GM19240 (cell line): ENCODE data around the gene RALGDS.
A peak's percentile ranks its signal among the peaks of the same experiment; 100 is the strongest.

Experiments
- DNase-seq: peaks from one replicate; pipeline ENCODE4 v3.0.0; 2011; ENCODE audit warnings: low spot score; ENCODE audit not compliant: insufficient read length

Gene RALGDS

GRCh38 chr9:133151601-133152525 is 30.8 kb upstream of the RALGDS start:
- DNase-seq: no peak

- no peak for DNase-seq
These were observed 30.0 kb upstream of the RALGDS start for GRCh38 chr9:133151041-133151440.

DNA sequence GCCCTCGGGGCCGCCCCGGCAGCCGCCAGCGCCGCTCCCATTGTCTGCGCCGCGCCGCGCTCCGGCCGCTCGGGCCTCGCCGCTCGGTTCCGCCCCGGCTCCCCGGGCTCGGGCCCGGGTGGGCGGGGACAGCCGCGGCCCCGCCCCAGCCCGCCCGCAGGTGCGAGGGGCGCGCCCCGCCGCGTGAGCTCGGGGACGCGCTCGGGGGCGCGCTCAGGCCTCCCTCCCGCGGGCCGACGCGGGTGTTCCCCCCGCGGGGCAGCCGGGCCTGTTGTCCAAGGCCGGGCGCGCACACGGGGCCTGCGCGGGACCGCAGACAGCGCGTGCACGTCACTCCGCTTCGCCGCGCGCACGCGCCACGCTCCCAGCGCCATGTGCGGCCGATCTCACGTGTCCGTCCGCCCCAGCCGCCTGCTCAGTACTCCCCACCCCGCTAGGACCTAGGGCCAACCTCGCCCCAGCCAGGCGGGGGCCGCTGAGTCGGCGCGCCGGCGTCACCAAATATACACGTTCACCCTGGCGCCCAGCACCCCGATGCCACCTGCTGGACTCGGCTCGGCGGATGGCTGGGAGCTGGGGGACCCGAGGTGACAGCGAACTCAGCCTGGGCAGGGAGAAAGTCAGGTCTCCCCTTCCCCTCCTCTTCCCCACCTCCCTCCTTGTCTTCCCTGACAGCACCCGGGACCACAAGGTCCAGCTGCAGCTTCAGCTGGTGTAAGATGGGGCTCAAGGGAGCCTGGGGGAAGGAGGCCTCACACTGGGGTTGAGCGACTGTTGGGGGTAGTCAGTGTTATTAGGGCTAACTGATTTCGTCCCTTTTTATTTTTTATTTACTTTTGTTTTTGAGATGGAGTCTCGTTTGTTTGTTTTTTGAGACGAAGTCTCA is 28.3 kb upstream of the RALGDS start:
- peak; percentile 96 for DNase-seq

DNA sequence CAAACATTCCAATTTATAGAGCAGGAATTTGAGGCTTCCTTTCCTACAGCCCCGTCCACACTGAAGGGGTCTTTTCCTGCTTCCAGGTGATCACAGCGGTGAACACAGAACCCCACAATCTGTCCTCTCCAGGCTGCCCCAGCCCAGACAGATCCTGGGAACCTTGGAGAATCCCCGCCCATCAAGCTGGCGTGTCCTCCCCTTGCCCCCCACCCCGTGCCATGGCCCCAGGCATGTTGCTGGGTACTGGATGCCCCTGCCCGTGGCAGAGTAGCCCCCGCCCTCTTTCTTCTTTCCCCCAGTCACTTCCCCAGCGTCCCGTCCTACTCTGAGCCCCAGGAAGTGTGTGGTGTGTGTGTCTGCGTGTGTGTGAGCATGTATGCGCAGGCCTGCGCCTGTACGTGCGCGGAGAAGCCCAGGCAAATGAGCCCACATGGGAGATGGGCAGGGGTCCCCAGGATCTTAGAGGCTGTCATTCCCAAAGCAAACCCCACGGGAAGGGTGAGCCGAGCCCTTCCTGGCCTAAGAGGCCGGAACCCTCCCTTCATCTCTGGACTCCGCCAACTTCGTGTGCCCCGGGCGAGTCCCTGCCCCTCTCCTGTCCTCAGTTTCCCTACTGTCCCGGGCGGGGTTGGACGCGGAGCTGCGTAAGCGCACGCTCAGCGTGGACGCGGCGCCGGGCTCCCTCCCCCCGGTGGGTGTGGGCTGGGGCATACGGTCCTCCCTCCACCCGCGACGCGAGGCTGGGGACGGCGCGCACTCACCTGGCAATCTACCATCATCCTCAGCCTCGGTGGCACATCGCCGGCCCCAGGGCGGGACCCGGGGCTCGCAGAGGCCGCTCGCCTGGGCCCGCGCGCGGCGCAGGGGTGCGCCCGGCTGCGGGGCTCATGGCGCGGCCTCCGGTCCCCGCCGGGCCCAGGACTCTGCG is 27.4 kb upstream of the RALGDS start:
- no peak for DNase-seq

GRCh38 chr9:133147412-133148198 is 26.6 kb upstream of the RALGDS start:
- DNase-seq: peak; percentile 86

- no peak for DNase-seq
These were observed 25.8 kb upstream of the RALGDS start for GRCh38 chr9:133146746-133147411.

DNA sequence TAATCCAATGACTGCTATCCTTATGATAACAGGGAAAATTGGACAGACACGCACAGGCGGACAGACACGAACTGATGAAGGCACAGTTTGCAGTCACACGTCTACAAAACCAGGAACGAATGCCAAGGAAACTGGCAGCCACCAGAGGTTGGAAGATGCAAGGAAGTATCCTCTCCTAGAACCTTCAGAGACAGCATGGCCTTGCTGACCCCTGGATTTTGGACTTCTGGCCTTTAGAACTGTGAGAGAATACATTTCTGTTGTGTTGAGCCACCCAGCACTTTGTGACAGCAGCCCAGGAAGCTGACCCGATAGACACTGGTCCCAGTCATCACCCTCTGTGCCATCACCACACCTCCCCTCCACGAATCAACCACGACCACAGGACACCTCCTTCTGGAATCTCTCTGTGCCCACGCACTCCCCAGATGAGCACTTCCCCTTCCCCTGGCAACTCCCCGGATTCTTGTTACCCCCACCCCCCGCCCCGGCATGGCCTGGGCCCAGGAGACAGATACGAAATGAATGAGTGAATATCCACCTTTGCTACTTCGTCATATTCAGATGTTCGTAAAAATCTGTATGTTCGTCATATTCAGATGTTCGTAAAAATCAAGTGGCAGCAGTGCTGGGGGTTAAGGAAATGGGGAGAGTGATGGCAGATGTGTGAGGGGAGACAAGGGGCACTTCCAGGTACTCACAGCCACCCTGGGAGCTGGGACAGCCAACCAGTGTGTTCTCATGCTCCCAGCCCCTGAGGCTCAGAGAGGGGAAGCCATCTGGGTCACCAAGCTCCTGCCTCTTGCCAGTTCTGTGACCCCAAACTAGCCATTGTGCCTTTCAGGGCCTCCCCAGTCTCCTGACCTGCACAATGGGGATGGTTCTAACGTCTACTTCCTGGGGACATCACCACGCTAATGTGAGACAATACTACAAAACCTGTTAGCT is 24.1 kb upstream of the RALGDS start:
- no peak for DNase-seq

GRCh38 chr9:133144142-133144903 is 23.3 kb upstream of the RALGDS start:
- DNase-seq: peak; percentile 99

- DNase-seq: no peak
These were observed 22.6 kb upstream of the RALGDS start for GRCh38 chr9:133143639-133144141.

DNA sequence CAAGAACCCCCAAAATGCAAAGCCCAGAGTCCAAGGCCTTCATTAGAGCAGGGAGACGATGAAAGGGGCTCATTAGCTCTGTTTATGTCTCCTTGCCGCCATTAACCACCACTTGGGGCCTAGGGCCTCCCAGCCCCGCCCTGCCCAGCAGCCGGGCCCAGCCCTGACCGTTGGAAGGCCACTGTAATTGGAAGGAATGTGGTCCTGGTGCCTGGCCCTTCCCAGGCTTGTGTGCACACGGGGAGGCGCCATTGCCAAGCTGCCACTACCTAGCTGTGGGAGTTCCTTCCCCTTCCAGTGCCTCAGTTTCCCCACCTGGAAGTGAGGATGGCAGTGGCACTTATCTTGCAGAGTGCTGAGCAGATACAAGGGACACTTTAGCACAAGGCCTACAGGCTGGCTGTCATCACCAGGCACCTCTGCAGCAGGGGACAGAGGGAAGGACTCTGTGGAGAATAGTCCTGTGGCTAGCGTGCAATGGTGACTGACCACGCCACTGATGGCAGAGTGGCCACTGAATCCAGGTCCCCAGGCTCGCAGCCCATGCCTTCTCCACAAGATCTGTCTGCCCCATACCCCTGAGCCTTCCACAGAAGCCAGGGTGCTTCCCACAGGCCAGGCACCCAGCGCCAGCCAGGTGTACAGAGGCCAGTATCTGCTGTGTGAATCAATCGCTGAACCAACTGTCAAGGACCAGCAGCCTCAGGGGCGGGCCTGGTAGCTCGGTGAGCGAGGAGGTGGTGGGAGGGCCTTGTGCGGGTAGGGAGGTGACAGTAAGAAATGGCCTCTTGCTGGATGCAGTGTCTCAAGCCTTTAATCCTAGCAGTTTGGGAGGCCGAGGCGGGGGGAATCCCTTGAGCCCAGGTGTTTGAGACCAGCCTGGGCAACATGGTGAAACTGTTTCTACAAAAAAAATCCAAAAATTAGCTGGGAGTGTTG is 21.9 kb upstream of the RALGDS start:
- DNase-seq: no peak

DNA sequence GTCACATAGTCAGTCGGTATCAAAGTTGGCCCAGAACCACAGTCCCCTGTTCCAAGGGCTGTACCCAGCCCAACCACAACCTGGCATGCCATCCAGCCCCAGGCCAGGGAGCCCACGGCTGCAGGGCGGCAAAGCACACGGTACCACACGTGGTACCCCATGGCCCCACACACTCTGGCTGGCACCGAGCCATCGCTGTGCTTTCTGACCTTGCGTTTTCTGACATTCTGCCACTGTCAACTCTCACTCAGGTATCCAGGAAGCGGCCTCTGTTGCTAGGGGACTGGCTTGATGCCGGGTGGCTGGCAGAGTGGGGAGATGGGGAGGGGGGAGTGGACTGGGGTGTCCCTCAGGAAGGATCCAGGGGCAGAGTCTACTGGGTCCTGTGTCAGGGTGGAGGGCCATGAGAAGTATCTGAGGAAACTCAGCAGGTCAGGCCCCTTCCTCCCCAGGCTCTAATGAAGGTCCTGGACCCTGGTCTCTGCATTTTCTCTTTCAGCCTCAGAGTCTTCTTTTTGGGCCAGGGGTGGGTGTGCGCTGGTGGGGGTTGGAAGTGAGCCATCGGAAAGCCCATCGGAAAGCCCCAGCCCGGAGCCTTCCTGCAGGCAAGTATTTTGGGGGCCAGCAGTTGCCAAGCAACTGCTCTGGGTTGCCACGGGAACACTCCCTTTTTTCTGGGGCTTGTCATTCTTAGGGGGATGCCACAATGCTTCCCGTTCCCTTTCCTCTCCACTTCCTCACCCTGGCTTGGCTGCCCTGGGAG is 21.0 kb upstream of the RALGDS start:
- DNase-seq: no peak

- DNase-seq: no peak
These were observed 19.6 kb upstream of the RALGDS start for GRCh38 chr9:133140606-133141005.

DNA sequence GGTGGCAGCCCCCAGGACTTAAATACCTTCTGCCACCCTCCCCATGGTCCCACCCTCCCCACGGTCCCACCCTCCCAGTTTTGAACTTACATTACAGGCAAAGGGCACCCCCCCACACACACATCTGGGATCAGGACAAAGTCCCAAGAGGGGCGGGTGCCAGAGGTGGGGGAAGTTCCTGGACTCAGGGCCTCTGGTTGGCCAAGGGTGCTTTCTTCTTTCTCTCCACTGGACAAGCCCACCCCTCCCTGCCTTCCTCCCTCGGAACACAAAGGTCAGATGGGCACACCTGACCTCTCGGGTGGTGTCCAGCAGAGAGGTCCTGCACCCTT is 19.1 kb upstream of the RALGDS start:
- DNase-seq: no peak

DNA sequence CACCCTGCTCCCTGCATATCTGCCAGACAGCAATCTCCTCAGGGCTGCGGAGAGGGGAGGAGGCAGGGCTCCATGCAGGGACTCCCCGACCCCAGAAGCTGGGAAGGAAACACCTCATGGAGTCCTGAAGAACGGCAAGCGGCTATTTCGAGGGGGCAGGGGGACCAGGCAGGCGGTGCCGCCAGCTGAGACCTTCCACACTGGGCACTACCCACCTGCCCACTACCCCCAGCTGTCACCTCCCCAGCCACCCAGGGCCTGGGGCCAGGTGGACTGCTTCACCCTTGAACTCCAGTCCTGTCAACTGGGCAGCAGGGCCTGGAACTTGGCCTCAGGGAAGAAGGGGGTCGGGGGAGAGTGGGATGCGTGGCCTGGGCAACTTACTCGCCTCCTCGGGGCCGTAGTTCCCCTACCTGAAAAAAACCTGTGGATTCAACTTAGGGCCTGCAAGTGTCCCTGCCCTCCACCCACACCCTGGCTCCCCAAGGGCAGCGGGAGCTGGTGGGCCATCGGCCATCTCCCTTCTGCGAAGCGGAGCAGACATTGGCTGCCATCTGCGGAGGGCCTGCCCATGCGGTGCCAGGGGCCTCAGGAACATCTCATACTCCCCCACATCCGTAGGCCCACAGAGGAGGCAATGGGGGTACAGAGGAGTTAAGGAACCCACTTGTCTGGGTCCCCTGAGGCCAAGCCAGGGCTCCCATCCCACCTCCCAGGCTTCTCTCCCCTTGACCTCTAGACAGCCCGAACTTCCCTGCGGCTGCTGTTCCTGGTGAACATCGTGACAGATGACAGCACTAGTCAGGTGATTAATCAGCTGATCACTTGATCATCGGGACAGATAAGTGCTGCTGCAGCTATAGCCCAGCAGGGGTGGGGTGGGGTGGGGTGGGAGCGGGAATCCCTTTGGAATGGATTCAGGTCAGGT is 18.5 kb upstream of the RALGDS start:
- no peak for DNase-seq
